ENCODE measurements around the gene MINK1.

MINK1 gene

GRCh38 chr17:4897198-4897687, 64.1 kb downstream of the MINK1 start:
- POLR2A ChIA-PET: no interaction called here
- CTCF ChIA-PET: interaction anchor here (0.7 to 1.4 kb wide), 2 partner anchors 10 to 12 kb away, joined by 3 to 6 read pairs; no protein-coding TSS in a partner anchor
- H3K4me3 ChIP-seq (ENCODE audit: low read depth, low read length): no peak overlapping the region
- no peak for TF ChIP-seq CTCF (IDR thresholded peaks at IDR 0.05; ENCODE audit: insufficient read depth, low read length, missing control alignments)
- no peak for DNase-seq (ENCODE audit: low read depth, low spot score)

GRCh38 chr17:4897785-4898184, 64.6 kb downstream of the MINK1 start:
- H3K4me3 ChIP-seq (ENCODE audit: low read depth, low read length): no peak overlapping the region
- POLR2A ChIA-PET: no interaction called here
- TF ChIP-seq CTCF (IDR thresholded peaks at IDR 0.05; ENCODE audit: insufficient read depth, low read length, missing control alignments): no peak
- DNase-seq (ENCODE audit: low read depth, low spot score): no peak
- CTCF ChIA-PET: no interaction called here

GRCh38 chr17:4898351-4898750, 65.2 kb downstream of the MINK1 start:
- ChIA-PET CTCF (interaction anchor here (1.9 to 6.1 kb wide), 3 partner anchors 9 to 83 kb away, joined by 4 to 72 read pairs (median 31); no protein-coding TSS in a partner anchor), POLR2A (no interaction called here)
- DNase-seq (ENCODE audit: low read depth, low spot score): no peak
- H3K4me3 ChIP-seq (ENCODE audit: low read depth, low read length): no peak overlapping the region; the same call in 1 of the 2 replicates
- no peak for TF ChIP-seq CTCF (IDR thresholded peaks at IDR 0.05; ENCODE audit: insufficient read depth, low read length, missing control alignments)

GRCh38 chr17:4898927-4899326, 65.8 kb downstream of the MINK1 start:
- ChIA-PET CTCF (interaction anchor here (0.6 to 6.1 kb wide), 7 partner anchors 9 to 189 kb away, joined by 3 to 72 read pairs (median 6); partner anchors contain the start of genes ARRB2, GLTPD2 and VMO1), POLR2A (no interaction called here)
- no peak for DNase-seq (ENCODE audit: low read depth, low spot score)
- H3K4me3 ChIP-seq (ENCODE audit: low read depth, low read length): peak overlapping the region; percentile 62
- no peak for TF ChIP-seq CTCF (IDR thresholded peaks at IDR 0.05; ENCODE audit: insufficient read depth, low read length, missing control alignments)

- no peak for DNase-seq (ENCODE audit: low read depth, low spot score)
- peak within 1 kb of the TSS; percentile 62 for H3K4me3 ChIP-seq (ENCODE audit: low read depth, low read length)
- ChIA-PET CTCF (interaction anchor here (0.6 to 6.1 kb wide), 9 partner anchors 9 to 190 kb away, joined by 3 to 72 read pairs (median 6); partner anchors contain the start of genes ARRB2, GLTPD2 and VMO1), POLR2A (interaction anchor here (0.7 kb wide), 1 partner anchor 190 kb away, joined by 3 read pairs; no protein-coding TSS in a partner anchor)
- TF ChIP-seq CTCF (IDR thresholded peaks at IDR 0.05; ENCODE audit: insufficient read depth, low read length, missing control alignments): no peak
Measured at GRCh38 chr17:4899341-4900230, 66.4 kb downstream of the MINK1 start, which contains the start of gene C17orf107. TSS of gene C17orf107 (plus strand) at chr17:4899536. CDS start at chr17:4899763, 227 bp downstream.
